ENCODE data around the gene HNRNPCL1. TPM values are rescaled to one million over a fixed set of nuclear protein-coding genes. Genes with fewer than 3 reads are reported as not detected.

Gene HNRNPCL1
- polyA plus RNA-seq, 1 donor = not detected

- DNase-seq = no peak
- Histone ChIP-seq H3K27me3 (ENCODE audit: control insufficient read depth, insufficient read depth, low read length) (no peaks in the 10 kb centered on the region), H3K9me3 (ENCODE audit: control insufficient read depth, low read depth, low read length) (no peaks in the 10 kb centered on the region), H3K27ac (ENCODE audit: low read length) (no peak overlapping the region), H3K36me3 (ENCODE audit: control insufficient read depth, insufficient read depth, low read length) (no peaks in the 10 kb centered on the region), H3K4me1 (ENCODE audit: control insufficient read depth, insufficient read depth, low read length) (no peaks in the 10 kb centered on the region), H3K4me3 (ENCODE audit: low read length) (no peak overlapping the region)
- WGBS (ENCODE audit: insufficient coverage, low lambda C conversion rate) = no CpG with 5 or more reads among the region's 2 CpGs
Observed at GRCh38 chr1:12811409-12811784, 37.1 kb downstream of the HNRNPCL1 start.

GRCh38 chr1:12810691-12811408 is 37.7 kb downstream of the HNRNPCL1 start:
- no peak overlapping the region for H3K27ac ChIP-seq (ENCODE audit: low read length)
- no peaks in the 10 kb centered on the region for H3K4me1 ChIP-seq (ENCODE audit: control insufficient read depth, insufficient read depth, low read length)
- WGBS (ENCODE audit: insufficient coverage, low lambda C conversion rate) = 100% methylated on average over 1 of the region's 5 CpGs
- no peaks in the 10 kb centered on the region for H3K27me3 ChIP-seq (ENCODE audit: control insufficient read depth, insufficient read depth, low read length)
- no peaks in the 10 kb centered on the region for H3K9me3 ChIP-seq (ENCODE audit: control insufficient read depth, low read depth, low read length)
- H3K4me3 ChIP-seq (ENCODE audit: low read length) = no peak overlapping the region
- H3K36me3 ChIP-seq (ENCODE audit: control insufficient read depth, insufficient read depth, low read length) = no peaks in the 10 kb centered on the region
- no peak for DNase-seq

DNA sequence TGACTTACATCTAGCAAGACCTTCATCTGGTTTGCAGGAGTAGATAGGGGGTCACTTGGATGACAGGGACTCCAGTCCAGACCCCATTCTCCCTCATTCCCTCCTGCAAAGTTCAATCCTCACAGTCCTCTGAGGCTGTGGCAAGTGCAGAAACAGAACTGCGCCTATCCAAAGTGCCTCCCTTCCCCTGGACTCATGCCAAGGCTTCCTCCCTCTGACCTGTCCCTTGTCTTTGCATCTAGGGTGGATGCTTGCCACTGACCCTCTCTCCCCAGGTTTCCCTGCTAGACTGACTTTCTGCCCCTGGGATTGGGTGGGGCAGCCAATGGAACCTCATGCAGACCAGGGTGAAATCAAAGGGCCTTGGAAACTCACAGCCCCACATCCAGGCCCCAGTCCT is 38.6 kb downstream of the HNRNPCL1 start:
- Histone ChIP-seq H3K4me1 (ENCODE audit: control insufficient read depth, insufficient read depth, low read length) (no peaks in the 10 kb centered on the region), H3K9me3 (ENCODE audit: control insufficient read depth, low read depth, low read length) (no peaks in the 10 kb centered on the region), H3K4me3 (ENCODE audit: low read length) (no peak overlapping the region), H3K27ac (ENCODE audit: low read length) (no peak overlapping the region), H3K27me3 (ENCODE audit: control insufficient read depth, insufficient read depth, low read length) (no peaks in the 10 kb centered on the region), H3K36me3 (ENCODE audit: control insufficient read depth, insufficient read depth, low read length) (no peaks in the 10 kb centered on the region)
- no CpG with 5 or more reads among the region's 1 CpG for WGBS (ENCODE audit: insufficient coverage, low lambda C conversion rate)
- no peak for DNase-seq

- Histone ChIP-seq H3K27ac (ENCODE audit: low read length) (no peak overlapping the region), H3K27me3 (ENCODE audit: control insufficient read depth, insufficient read depth, low read length) (no peaks in the 10 kb centered on the region), H3K9me3 (ENCODE audit: control insufficient read depth, low read depth, low read length) (no peaks in the 10 kb centered on the region), H3K4me3 (ENCODE audit: low read length) (no peak overlapping the region), H3K36me3 (ENCODE audit: control insufficient read depth, insufficient read depth, low read length) (no peaks in the 10 kb centered on the region), H3K4me1 (ENCODE audit: control insufficient read depth, insufficient read depth, low read length) (no peaks in the 10 kb centered on the region)
- no CpG with 5 or more reads among the region's 2 CpGs for WGBS (ENCODE audit: insufficient coverage, low lambda C conversion rate)
- DNase-seq = no peak
Observed at GRCh38 chr1:12799730-12800129, 48.8 kb downstream of the HNRNPCL1 start.

DNA sequence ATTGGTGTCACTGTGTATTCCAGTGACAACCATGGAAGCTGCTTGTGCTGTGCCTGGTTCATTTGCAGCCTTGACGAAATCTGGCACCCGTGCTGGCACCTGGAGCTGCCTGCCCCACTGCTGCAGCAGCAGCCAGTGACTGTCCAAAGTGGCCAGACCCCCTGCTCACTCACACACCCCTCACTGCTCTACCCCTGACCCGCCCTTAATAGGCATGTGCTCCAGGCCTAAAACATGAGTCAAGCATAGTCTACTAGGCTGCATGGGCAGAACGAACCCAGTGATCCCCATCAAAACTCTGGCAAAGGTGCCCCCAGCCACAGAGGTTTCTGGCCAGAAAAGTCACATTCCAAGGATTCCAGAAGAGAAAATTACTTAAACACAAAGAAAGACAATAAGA is 49.6 kb downstream of the HNRNPCL1 start:
- Histone ChIP-seq H3K9me3 (ENCODE audit: control insufficient read depth, low read depth, low read length) (no peaks in the 10 kb centered on the region), H3K4me1 (ENCODE audit: control insufficient read depth, insufficient read depth, low read length) (no peaks in the 10 kb centered on the region), H3K27me3 (ENCODE audit: control insufficient read depth, insufficient read depth, low read length) (no peaks in the 10 kb centered on the region), H3K36me3 (ENCODE audit: control insufficient read depth, insufficient read depth, low read length) (no peaks in the 10 kb centered on the region), H3K27ac (ENCODE audit: low read length) (no peak overlapping the region), H3K4me3 (ENCODE audit: low read length) (no peak overlapping the region)
- DNase-seq = no peak
- WGBS (ENCODE audit: insufficient coverage, low lambda C conversion rate) = 20% methylated on average over 1 of the region's 4 CpGs

Other genes with a start within 250 kb of the HNRNPCL1 start
- 42.0 TPM for gene DHRS3, start 230.5 kb downstream of the HNRNPCL1 start, polyA plus RNA-seq
- gene AADACL4, start 204.6 kb downstream of the HNRNPCL1 start, polyA plus RNA-seq = not detected
- not detected for gene AADACL3, start 132.6 kb downstream of the HNRNPCL1 start, polyA plus RNA-seq
- gene CFAP107, start 102.5 kb downstream of the HNRNPCL1 start, polyA plus RNA-seq = 0.03 TPM
- gene PRAMEF12, start 75.0 kb downstream of the HNRNPCL1 start, polyA plus RNA-seq = not detected
- not detected for gene PRAMEF1, start 57.3 kb downstream of the HNRNPCL1 start, polyA plus RNA-seq
- gene PRAMEF11, start 17.3 kb downstream of the HNRNPCL1 start, polyA plus RNA-seq = not detected
- gene PRAMEF2, start 8.4 kb upstream of the HNRNPCL1 start, polyA plus RNA-seq = not detected
- gene PRAMEF4, start 37.5 kb upstream of the HNRNPCL1 start, polyA plus RNA-seq = not detected
- gene PRAMEF10, start 49.5 kb upstream of the HNRNPCL1 start, polyA plus RNA-seq = not detected
- not detected for gene PRAMEF7, start 67.9 kb upstream of the HNRNPCL1 start, polyA plus RNA-seq
- gene PRAMEF6, start 98.9 kb upstream of the HNRNPCL1 start, polyA plus RNA-seq = not detected
- gene PRAMEF27, start 207.9 kb upstream of the HNRNPCL1 start, polyA plus RNA-seq = not detected
- gene HNRNPCL3, start 212.0 kb upstream of the HNRNPCL1 start, polyA plus RNA-seq = not detected
- not detected for gene PRAMEF25, start 222.1 kb upstream of the HNRNPCL1 start, polyA plus RNA-seq

All from large intestine (tissue), 3 donors.